CD4-positive, alpha-beta T cell (primary cell): ENCODE data around the gene LRP1B. TPM values are rescaled to one million over a fixed set of nuclear protein-coding genes. Genes with fewer than 3 reads are reported as not detected.

Source experiments
- ATAC-seq: fragments of 200-7000 bp; cut with Tn5 transposase; one replicate; pipeline ENCODE4 v1.10.0; 2022; ENCODE audit warnings: mild to moderate bottlenecking; ENCODE audit not compliant: poor library complexity
- CTCF ChIA-PET: fragments of 350-600 bp; sonication (Branson Sonifier 250); formaldehyde crosslinking; loops from one replicate; lab custom pipeline; 2021; ENCODE audit warnings: antibody characterized with exemption, inconsistent platforms; lab: Charles Lee
- POLR2A ChIA-PET: fragments of 350-600 bp; sonication (Branson Sonifier 250); formaldehyde crosslinking; loops from one replicate; lab custom pipeline; 2021; ENCODE audit warnings: antibody characterized with exemption, inconsistent platforms; lab: Charles Lee
- DNase-seq, 14 experiments: peaks; one replicate each; pipeline ENCODE4 v3.0.0-alpha.2; 2013 to 2020; ENCODE audit warnings: mixed read lengths in 2 of 14
- H3K27ac ChIP-seq, 2 donors: one replicate each; pipeline versions ENCODE4 v1.5.1 to v1.7.0; 2013; ENCODE audit warnings: low read length in 2 of 2, low read depth in 1 of 2, mild to moderate bottlenecking in 1 of 2
- H3K27me3 ChIP-seq, 2 experiments: 1 replicate in 1 of 2; 2 replicates in 1 of 2; pipeline versions ENCODE4 v1.6.1 to v1.7.0; 2013; ENCODE audit warnings: low read length in 2 of 2, control low read depth in 1 of 2, mild to moderate bottlenecking in 1 of 2, moderate library complexity in 1 of 2; ENCODE audit not compliant: insufficient read depth in 2 of 2, control insufficient read depth in 1 of 2
- H3K36me3 ChIP-seq: one replicate; pipeline ENCODE4 v1.6.1; 2013; ENCODE audit warnings: low read length, control low read depth; ENCODE audit not compliant: insufficient read depth
- H3K4me1 ChIP-seq: one replicate; pipeline ENCODE4 v1.6.1; 2013; ENCODE audit warnings: low read length, control low read depth; ENCODE audit not compliant: insufficient read depth
- H3K4me3 ChIP-seq: one replicate; pipeline ENCODE4 v1.5.1; 2013; ENCODE audit warnings: mild to moderate bottlenecking, low read length, moderate library complexity
- H3K9me3 ChIP-seq, 2 experiments: 1 replicate in 1 of 2; 2 replicates in 1 of 2; pipeline versions ENCODE4 v1.6.1 to v1.7.0; 2013; ENCODE audit warnings: low read length in 2 of 2, mild to moderate bottlenecking in 2 of 2, control low read depth in 1 of 2, moderate library complexity in 1 of 2; ENCODE audit not compliant: control insufficient read depth in 1 of 2, insufficient read depth in 1 of 2
- H3K27ac Mint-ChIP-seq: one replicate; pipeline ENCODE4 v1.8.0; 2020; ENCODE audit warnings: mixed read lengths
- H3K27me3 Mint-ChIP-seq: one replicate; pipeline ENCODE4 v1.8.0; 2021; ENCODE audit warnings: mixed read lengths
- H3K36me3 Mint-ChIP-seq: one replicate; pipeline ENCODE4 v1.8.0; 2021; ENCODE audit warnings: low read depth, mixed read lengths
- H3K4me1 Mint-ChIP-seq: one replicate; pipeline ENCODE4 v1.8.0; 2021; ENCODE audit warnings: low read depth, mixed read lengths
- H3K4me3 Mint-ChIP-seq: one replicate; pipeline ENCODE4 v1.8.0; 2020; ENCODE audit warnings: mild to moderate bottlenecking, mixed read lengths
- H3K9me3 Mint-ChIP-seq: one replicate; pipeline ENCODE4 v1.8.0; 2020; ENCODE audit warnings: mixed read lengths
- intact Hi-C, 2 experiments: fragments of 100-400 bp; cut with DNase I in 1 of 2; cut with micrococcal nuclease in 1 of 2; formaldehyde crosslinking; loops; one replicate each; pipeline versions ENCODE4 v1.15.1 to v1.9.0; 2023 to 2025; cut with DNase I, micrococcal nuclease
- total RNA-seq, 174 experiments: library from RNA in 2 of 174; stranded (reverse) in 2 of 174; gene quantifications; one replicate each; pipeline ENCODE4 v1.2.3 and lab custom pipeline; 2021 to 2026
- TF ChIP-seq, protein P1 (sequence below): fragments of 200-600 bp; IDR thresholded peaks from one replicate; pipeline ENCODE4 v1.8.0; 2022; ENCODE audit warnings: antibody characterized with exemption, mild to moderate bottlenecking

LRP1B gene
- total RNA-seq, 2 experiments from 2014 or later: not detected

DNA sequence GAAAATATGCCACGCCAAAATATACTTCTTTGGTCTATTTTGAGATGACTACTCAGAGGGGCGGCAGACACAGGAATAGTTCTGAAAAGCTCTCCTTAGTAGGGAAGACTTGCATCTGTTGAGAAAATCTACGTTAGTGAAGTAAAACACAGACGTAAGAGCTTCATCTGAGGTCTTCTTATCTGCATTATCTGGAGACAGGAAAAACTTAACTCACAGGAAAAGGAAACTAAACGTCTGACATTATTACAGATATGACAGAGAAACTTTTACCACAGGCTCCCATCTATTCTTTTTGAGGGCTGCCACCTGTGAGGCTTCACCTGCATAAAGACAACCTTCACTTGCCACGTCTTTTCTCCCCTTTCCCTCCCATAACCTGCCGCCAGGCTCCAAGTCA is 1295.7 kb downstream of the LRP1B start:
- H3K27ac ChIP-seq: no peak overlapping the region
- no peak overlapping the region for H3K4me3 Mint-ChIP-seq
- peaks cover 25% of the 10 kb centered on the region for H3K9me3 Mint-ChIP-seq
- ChIA-PET POLR2A (no interaction called here), CTCF (no interaction called here)
- H3K27me3 Mint-ChIP-seq: no peaks in the 10 kb centered on the region
- H3K4me1 Mint-ChIP-seq: no peaks in the 10 kb centered on the region
- no peaks in the 10 kb centered on the region for H3K36me3 Mint-ChIP-seq
- intact Hi-C loops: no loop called here
- no peak overlapping the region for H3K4me3 ChIP-seq
- H3K9me3 ChIP-seq: peaks cover 0 to 7% of the 10 kb centered on the region in 2 experiments
- no peaks in the 10 kb centered on the region for H3K4me1 ChIP-seq
- no peaks in the 10 kb centered on the region for H3K27me3 ChIP-seq
- ATAC-seq (no peak), DNase-seq (no peak)
- H3K27ac Mint-ChIP-seq: no peak overlapping the region
- TF ChIP-seq, protein P1, sequence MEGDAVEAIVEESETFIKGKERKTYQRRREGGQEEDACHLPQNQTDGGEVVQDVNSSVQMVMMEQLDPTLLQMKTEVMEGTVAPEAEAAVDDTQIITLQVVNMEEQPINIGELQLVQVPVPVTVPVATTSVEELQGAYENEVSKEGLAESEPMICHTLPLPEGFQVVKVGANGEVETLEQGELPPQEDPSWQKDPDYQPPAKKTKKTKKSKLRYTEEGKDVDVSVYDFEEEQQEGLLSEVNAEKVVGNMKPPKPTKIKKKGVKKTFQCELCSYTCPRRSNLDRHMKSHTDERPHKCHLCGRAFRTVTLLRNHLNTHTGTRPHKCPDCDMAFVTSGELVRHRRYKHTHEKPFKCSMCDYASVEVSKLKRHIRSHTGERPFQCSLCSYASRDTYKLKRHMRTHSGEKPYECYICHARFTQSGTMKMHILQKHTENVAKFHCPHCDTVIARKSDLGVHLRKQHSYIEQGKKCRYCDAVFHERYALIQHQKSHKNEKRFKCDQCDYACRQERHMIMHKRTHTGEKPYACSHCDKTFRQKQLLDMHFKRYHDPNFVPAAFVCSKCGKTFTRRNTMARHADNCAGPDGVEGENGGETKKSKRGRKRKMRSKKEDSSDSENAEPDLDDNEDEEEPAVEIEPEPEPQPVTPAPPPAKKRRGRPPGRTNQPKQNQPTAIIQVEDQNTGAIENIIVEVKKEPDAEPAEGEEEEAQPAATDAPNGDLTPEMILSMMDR: no peak
- no peaks in the 10 kb centered on the region for H3K36me3 ChIP-seq

DNA sequence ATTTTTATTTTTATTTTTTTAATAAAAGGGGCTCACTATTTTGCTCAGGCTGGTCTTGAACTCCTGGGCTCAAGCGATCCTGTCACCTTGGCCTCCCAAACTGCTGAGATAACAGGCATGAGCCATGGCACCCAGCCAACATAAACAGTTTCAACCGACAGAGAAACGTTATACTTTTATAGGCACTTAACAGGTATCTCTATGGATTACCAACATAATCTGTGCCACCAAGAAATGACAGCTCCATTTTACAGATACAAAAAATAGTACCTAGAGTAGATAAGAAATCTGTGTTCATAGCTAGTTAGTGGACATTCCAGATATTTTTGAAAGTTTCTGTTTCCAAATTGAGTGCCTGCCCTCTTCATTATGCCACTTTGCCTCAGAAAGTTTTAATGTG is 1316.7 kb downstream of the LRP1B start:
- H3K27me3 Mint-ChIP-seq: no peaks in the 10 kb centered on the region
- H3K9me3 ChIP-seq: peaks cover 0 to 3% of the 10 kb centered on the region in 2 experiments
- ATAC-seq: no peak
- ChIA-PET POLR2A (no interaction called here), CTCF (interaction anchor here (1.4 kb wide), 1 partner anchor 13 kb away, joined by 4 read pairs; no protein-coding TSS in a partner anchor)
- no peak for DNase-seq
- no peaks in the 10 kb centered on the region for H3K36me3 Mint-ChIP-seq
- no peaks in the 10 kb centered on the region for H3K27me3 ChIP-seq
- no peaks in the 10 kb centered on the region for H3K4me1 ChIP-seq
- H3K4me3 ChIP-seq: no peak overlapping the region
- no peaks in the 10 kb centered on the region for H3K36me3 ChIP-seq
- H3K27ac ChIP-seq: no peak overlapping the region
- H3K9me3 Mint-ChIP-seq: peaks cover 8% of the 10 kb centered on the region
- H3K27ac Mint-ChIP-seq: no peak overlapping the region
- intact Hi-C loops: no loop called here
- TF ChIP-seq, protein P1: no peak
- no peak overlapping the region for H3K4me3 Mint-ChIP-seq
- H3K4me1 Mint-ChIP-seq: no peaks in the 10 kb centered on the region

DNA sequence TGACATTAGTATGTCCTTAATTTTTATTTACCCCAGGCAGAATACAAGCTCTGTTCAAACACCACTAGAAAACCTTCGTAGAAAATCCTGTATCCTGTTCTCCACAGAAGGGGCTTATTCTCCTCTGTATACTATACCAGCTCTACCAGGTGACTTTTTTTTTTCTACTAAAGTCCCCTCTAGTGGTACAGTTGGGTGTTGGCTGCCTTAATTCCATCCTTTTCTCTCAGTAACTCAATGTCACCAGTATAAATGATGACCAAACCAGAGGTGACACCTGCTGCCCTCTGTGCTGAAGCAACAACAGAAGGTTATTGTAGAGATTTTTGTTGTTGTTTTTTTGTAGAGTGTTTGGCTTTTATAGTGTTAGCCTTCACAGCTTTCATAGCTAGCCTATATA is 1322.0 kb downstream of the LRP1B start:
- H3K9me3 ChIP-seq: no peaks in the 10 kb centered on the region
- Mint-ChIP-seq H3K36me3 (no peaks in the 10 kb centered on the region), H3K9me3 (peaks cover 13% of the 10 kb centered on the region), H3K4me1 (no peaks in the 10 kb centered on the region), H3K27ac (no peak overlapping the region), H3K27me3 (no peaks in the 10 kb centered on the region), H3K4me3 (no peak overlapping the region)
- H3K27me3 ChIP-seq: no peaks in the 10 kb centered on the region
- DNase-seq: no peak
- CTCF ChIA-PET: no interaction called here
- H3K27ac ChIP-seq: no peak overlapping the region
- POLR2A ChIA-PET: no interaction called here
- ATAC-seq: no peak
- intact Hi-C loops: no loop called here
- no peak overlapping the region for H3K4me3 ChIP-seq
- H3K36me3 ChIP-seq: no peaks in the 10 kb centered on the region
- TF ChIP-seq, protein P1: no peak
- no peaks in the 10 kb centered on the region for H3K4me1 ChIP-seq
